Measurements from ENCODE around the gene ASIP. TPM values are rescaled to one million over a fixed set of nuclear protein-coding genes. Genes with fewer than 3 reads are reported as not detected.

ASIP gene
- polyA plus RNA-seq, 1 donor (not counting 4 experiments of a cell fraction or from before 2014, with no cell fraction given): not detected

DNA sequence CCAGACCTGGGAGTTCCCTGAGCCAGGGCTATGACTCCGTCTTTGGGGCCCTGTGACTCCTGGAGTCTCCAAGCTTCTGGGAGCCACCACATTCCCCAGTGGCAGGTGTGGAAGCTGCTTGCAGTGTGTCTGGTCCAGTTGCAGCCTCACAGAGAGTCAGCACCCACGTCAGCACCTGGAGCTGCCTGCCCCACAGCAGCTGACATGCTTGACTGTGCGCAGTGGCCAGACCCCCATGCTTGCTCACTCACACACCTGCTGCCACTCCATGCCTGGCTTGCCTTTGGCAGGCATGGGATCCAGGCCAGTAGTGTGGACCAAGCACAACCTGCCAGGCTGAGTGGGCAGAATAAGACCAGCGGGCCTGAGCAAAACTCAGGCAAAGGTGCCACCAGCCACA, 31.0 kb upstream of the ASIP start:
- Histone ChIP-seq H3K36me3 (ENCODE audit: control insufficient read depth in 2 of 2, extremely low read depth in 1 of 2, insufficient read depth in 2 of 2, low read length in 2 of 2) (no peaks in the 10 kb centered on the region), H3K27me3 (ENCODE audit: control insufficient read depth, extremely low read depth, insufficient read depth, low read length) (peaks cover 2% of the 10 kb centered on the region), H3K4me2 (ENCODE audit: control insufficient read depth, extremely low read depth, insufficient read depth, low read depth, low read length) (no peak overlapping the region), H4K20me1 (ENCODE audit: control insufficient read depth, extremely low read depth, insufficient read depth, low read length) (no peaks in the 10 kb centered on the region), H3K4me1 (ENCODE audit: control insufficient read depth, extremely low read depth, insufficient read depth, low read length) (no peaks in the 10 kb centered on the region), H3K4me3 (ENCODE audit: control insufficient read depth in 2 of 3, extremely low read depth in 1 of 3, insufficient read depth in 2 of 3, low read depth in 1 of 3, low read length in 3 of 3) (no peak overlapping the region), H2AFZ (ENCODE audit: control insufficient read depth, low read length) (no peak overlapping the region), H3K9ac (ENCODE audit: control insufficient read depth, extremely low read depth, insufficient read depth, low read length) (no peak overlapping the region), H3K9me1 (ENCODE audit: control insufficient read depth, extremely low read depth, insufficient read depth, low read length) (no peaks in the 10 kb centered on the region), H3K27ac (ENCODE audit: control insufficient read depth, insufficient read depth, low read length) (no peak overlapping the region), H3K9me3 (ENCODE audit: control insufficient read depth, low read depth, low read length) (no peaks in the 10 kb centered on the region), H3K79me2 (ENCODE audit: control insufficient read depth, insufficient read depth, low read length) (no peaks in the 10 kb centered on the region)
- dilution Hi-C loops (cut with MboI; ENCODE audit: extremely low pct_ligation_motif_present, low sequenced_read_pairs): no loop called here
- FAIRE-seq: no peak
- TF ChIP-seq EZH2 (IDR thresholded peaks at IDR 0.05; ENCODE audit: low read length): no peak
- TF ChIP-seq, protein P1, sequence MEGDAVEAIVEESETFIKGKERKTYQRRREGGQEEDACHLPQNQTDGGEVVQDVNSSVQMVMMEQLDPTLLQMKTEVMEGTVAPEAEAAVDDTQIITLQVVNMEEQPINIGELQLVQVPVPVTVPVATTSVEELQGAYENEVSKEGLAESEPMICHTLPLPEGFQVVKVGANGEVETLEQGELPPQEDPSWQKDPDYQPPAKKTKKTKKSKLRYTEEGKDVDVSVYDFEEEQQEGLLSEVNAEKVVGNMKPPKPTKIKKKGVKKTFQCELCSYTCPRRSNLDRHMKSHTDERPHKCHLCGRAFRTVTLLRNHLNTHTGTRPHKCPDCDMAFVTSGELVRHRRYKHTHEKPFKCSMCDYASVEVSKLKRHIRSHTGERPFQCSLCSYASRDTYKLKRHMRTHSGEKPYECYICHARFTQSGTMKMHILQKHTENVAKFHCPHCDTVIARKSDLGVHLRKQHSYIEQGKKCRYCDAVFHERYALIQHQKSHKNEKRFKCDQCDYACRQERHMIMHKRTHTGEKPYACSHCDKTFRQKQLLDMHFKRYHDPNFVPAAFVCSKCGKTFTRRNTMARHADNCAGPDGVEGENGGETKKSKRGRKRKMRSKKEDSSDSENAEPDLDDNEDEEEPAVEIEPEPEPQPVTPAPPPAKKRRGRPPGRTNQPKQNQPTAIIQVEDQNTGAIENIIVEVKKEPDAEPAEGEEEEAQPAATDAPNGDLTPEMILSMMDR (optimal IDR thresholded peaks at IDR 0.05 in 1 of 3, IDR thresholded peaks at IDR 0.05 in 1 of 3, conservative IDR thresholded peaks at IDR 0.05 in 1 of 3; ENCODE audit: extremely low read depth in 1 of 3, insufficient read depth in 2 of 3, low read length in 3 of 3): no peak
- no peak for DNase-seq (ENCODE audit: low read depth, low spot score)

GRCh38 chr20:34211591-34211990, 29.6 kb upstream of the ASIP start:
- Histone ChIP-seq H2AFZ (ENCODE audit: control insufficient read depth, low read length) (no peak overlapping the region), H3K9me1 (ENCODE audit: control insufficient read depth, extremely low read depth, insufficient read depth, low read length) (no peaks in the 10 kb centered on the region), H3K9ac (ENCODE audit: control insufficient read depth, extremely low read depth, insufficient read depth, low read length) (no peak overlapping the region), H3K4me2 (ENCODE audit: control insufficient read depth, extremely low read depth, insufficient read depth, low read depth, low read length) (no peak overlapping the region), H3K79me2 (ENCODE audit: control insufficient read depth, insufficient read depth, low read length) (no peaks in the 10 kb centered on the region), H3K27ac (ENCODE audit: control insufficient read depth, insufficient read depth, low read length) (no peak overlapping the region), H3K4me3 (ENCODE audit: control insufficient read depth in 2 of 3, extremely low read depth in 1 of 3, insufficient read depth in 2 of 3, low read depth in 1 of 3, low read length in 3 of 3) (no peak overlapping the region), H3K36me3 (ENCODE audit: control insufficient read depth in 2 of 2, extremely low read depth in 1 of 2, insufficient read depth in 2 of 2, low read length in 2 of 2) (no peaks in the 10 kb centered on the region), H4K20me1 (ENCODE audit: control insufficient read depth, extremely low read depth, insufficient read depth, low read length) (no peaks in the 10 kb centered on the region), H3K9me3 (ENCODE audit: control insufficient read depth, low read depth, low read length) (no peaks in the 10 kb centered on the region), H3K27me3 (ENCODE audit: control insufficient read depth, extremely low read depth, insufficient read depth, low read length) (peaks cover 8% of the 10 kb centered on the region), H3K4me1 (ENCODE audit: control insufficient read depth, extremely low read depth, insufficient read depth, low read length) (peaks cover 5% of the 10 kb centered on the region)
- DNase-seq (ENCODE audit: low read depth, low spot score) (no peak), FAIRE-seq (no peak)
- no peak for TF ChIP-seq EZH2 (IDR thresholded peaks at IDR 0.05; ENCODE audit: low read length)
- TF ChIP-seq, protein P1 (optimal IDR thresholded peaks at IDR 0.05 in 1 of 3, IDR thresholded peaks at IDR 0.05 in 1 of 3, conservative IDR thresholded peaks at IDR 0.05 in 1 of 3; ENCODE audit: extremely low read depth in 1 of 3, insufficient read depth in 2 of 3, low read length in 3 of 3): no peak
- dilution Hi-C loops (cut with MboI; ENCODE audit: extremely low pct_ligation_motif_present, low sequenced_read_pairs): no loop called here

Data from keratinocyte (primary cell).